ENCODE measurements around the gene ALG1. TPM values are rescaled to one million over a fixed set of nuclear protein-coding genes. Genes with fewer than 3 reads are reported as not detected.
"Not testable (repeated sequence)": the region's sequence is repeated elsewhere in the genome, so short reads cannot be mapped to it uniquely, and the experiment has no call there.

The ALG1 gene
- total and polyA plus RNA-seq, 2 experiments from 2014 or later = 45.5 to 63.6 TPM

DNA sequence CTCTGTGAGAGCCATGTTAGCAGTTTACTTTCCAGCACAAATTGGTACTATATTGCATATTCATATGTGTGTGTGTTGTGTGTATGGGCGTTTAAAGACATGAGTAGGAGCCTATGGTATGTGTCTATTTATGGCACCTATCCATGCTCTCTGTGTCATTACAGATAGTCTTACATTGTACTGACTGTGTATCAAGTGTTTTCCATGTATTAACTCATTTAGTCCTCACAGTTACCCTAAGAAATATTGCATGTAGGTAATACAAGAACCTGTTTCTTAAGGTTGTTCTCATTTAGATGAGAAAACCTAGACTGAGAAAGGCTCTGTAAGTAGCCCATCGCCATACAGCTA, 1.6 kb downstream of the ALG1 start:
- no peak overlapping the region for H2AFZ ChIP-seq
- H3K79me2 ChIP-seq = peaks cover 28% of the 10 kb centered on the region
- no peaks in the 10 kb centered on the region for H3K36me3 ChIP-seq (replicated peaks; ENCODE audit: insufficient read depth, low read depth)
- no peak overlapping the region for H3K27ac ChIP-seq
- peaks cover 7% of the 10 kb centered on the region for H3K4me1 ChIP-seq (ENCODE audit: insufficient read depth)
- peak overlapping the region; percentile 85 for H3K4me2 ChIP-seq
- DNase-seq (ENCODE audit: low spot score) = no peak
- H3K4me3 ChIP-seq = no peak overlapping the region
- no peaks in the 10 kb centered on the region for H4K20me1 ChIP-seq (ENCODE audit: insufficient read depth, poor library complexity, severe bottlenecking)
- no peaks in the 10 kb centered on the region for H3K9me3 ChIP-seq (ENCODE audit: low read depth)
- H3K27me3 ChIP-seq = no peaks in the 10 kb centered on the region
- 91% methylated on average over 2 of the region's 2 CpGs for WGBS (ENCODE audit: low lambda C conversion rate, missing lambda C conversion rate)
- TF ChIP-seq EZH2phosphoT487 (IDR thresholded peaks at IDR 0.05; ENCODE audit: low read depth, severe bottlenecking, unreplicated experiment) (no peak), EZH2 (IDR thresholded peaks at IDR 0.05; ENCODE audit: borderline replicate concordance) (no peak)
- TF ChIP-seq, protein P1, sequence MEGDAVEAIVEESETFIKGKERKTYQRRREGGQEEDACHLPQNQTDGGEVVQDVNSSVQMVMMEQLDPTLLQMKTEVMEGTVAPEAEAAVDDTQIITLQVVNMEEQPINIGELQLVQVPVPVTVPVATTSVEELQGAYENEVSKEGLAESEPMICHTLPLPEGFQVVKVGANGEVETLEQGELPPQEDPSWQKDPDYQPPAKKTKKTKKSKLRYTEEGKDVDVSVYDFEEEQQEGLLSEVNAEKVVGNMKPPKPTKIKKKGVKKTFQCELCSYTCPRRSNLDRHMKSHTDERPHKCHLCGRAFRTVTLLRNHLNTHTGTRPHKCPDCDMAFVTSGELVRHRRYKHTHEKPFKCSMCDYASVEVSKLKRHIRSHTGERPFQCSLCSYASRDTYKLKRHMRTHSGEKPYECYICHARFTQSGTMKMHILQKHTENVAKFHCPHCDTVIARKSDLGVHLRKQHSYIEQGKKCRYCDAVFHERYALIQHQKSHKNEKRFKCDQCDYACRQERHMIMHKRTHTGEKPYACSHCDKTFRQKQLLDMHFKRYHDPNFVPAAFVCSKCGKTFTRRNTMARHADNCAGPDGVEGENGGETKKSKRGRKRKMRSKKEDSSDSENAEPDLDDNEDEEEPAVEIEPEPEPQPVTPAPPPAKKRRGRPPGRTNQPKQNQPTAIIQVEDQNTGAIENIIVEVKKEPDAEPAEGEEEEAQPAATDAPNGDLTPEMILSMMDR (IDR thresholded peaks at IDR 0.05; ENCODE audit: poor library complexity) = no peak
- no peaks in the 10 kb centered on the region for H3K9me2 ChIP-seq (replicated peaks; ENCODE audit: insufficient read depth)

DNA sequence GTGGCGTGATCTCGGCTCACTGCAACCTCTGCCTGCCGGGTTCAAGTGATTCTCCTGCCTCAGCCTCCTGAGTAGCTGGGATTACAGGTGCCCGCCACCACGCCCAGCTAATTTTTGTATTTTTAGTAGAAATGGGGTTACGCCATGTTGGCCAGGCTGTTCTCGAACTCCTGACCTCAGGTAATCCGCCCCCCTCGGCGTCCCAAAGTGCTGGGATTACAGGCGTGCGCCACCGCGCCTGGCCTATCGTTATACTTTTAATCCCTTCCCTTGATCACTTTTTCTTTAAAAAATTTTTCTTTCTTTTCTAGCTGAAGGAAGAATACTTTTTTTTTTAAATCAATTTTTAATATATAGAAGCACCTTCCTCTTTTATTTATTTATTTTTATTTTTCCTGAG, 2.1 kb downstream of the ALG1 start:
- H4K20me1 ChIP-seq (ENCODE audit: insufficient read depth, poor library complexity, severe bottlenecking) = not testable (repeated sequence)

DNA sequence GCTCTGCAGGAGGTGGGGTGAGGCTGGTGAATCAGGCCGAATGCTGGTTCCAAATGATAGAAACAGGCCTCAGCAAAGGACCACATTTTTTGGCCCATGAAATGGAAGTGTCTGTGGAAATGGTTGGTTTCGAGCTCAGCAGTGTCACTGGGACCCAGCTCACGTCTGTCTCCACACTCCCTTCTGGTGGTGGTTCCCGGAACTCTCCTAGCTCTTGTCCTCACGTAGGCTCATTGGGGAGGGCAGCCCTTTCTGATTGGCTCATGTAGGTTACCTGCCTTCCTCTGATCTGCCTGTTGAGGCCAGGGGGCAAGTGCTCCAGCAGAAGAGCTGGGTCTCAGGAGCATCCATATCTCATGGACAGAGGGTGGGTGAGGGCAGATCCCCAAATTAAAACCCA, 4.0 kb downstream of the ALG1 start:
- Histone ChIP-seq H3K9me2 (replicated peaks; ENCODE audit: insufficient read depth) (no peaks in the 10 kb centered on the region), H3K36me3 (replicated peaks; ENCODE audit: insufficient read depth, low read depth) (no peaks in the 10 kb centered on the region), H3K4me2 (no peak overlapping the region), H2AFZ (no peak overlapping the region), H3K4me3 (no peak overlapping the region), H3K4me1 (ENCODE audit: insufficient read depth) (peaks cover 7% of the 10 kb centered on the region), H3K9me3 (ENCODE audit: low read depth) (no peaks in the 10 kb centered on the region), H3K27ac (no peak overlapping the region), H4K20me1 (ENCODE audit: insufficient read depth, poor library complexity, severe bottlenecking) (no peaks in the 10 kb centered on the region), H3K79me2 (peaks cover 28% of the 10 kb centered on the region), H3K27me3 (no peaks in the 10 kb centered on the region)
- WGBS (ENCODE audit: low lambda C conversion rate, missing lambda C conversion rate) = 87% methylated on average over 5 of the region's 5 CpGs
- DNase-seq (ENCODE audit: low spot score) = no peak
- TF ChIP-seq EZH2 (IDR thresholded peaks at IDR 0.05; ENCODE audit: borderline replicate concordance) (no peak), EZH2phosphoT487 (IDR thresholded peaks at IDR 0.05; ENCODE audit: low read depth, severe bottlenecking, unreplicated experiment) (no peak)
- TF ChIP-seq, protein P1 (IDR thresholded peaks at IDR 0.05; ENCODE audit: poor library complexity) = no peak

More for the DNA sequence above, 2.1 kb downstream of the ALG1 start:
- not testable (repeated sequence) for H3K4me1 ChIP-seq (ENCODE audit: insufficient read depth); H2AFZ ChIP-seq; H3K4me2 ChIP-seq; H3K27ac ChIP-seq; H3K9me2 ChIP-seq (replicated peaks; ENCODE audit: insufficient read depth); DNase-seq (ENCODE audit: low spot score); H3K36me3 ChIP-seq (replicated peaks; ENCODE audit: insufficient read depth, low read depth); H3K27me3 ChIP-seq; H3K4me3 ChIP-seq; H3K9me3 ChIP-seq (ENCODE audit: low read depth)
- WGBS (ENCODE audit: low lambda C conversion rate, missing lambda C conversion rate) = 87% methylated on average over 15 of the region's 15 CpGs
- H3K79me2 ChIP-seq = peaks cover 28% of the 10 kb centered on the region

DNA sequence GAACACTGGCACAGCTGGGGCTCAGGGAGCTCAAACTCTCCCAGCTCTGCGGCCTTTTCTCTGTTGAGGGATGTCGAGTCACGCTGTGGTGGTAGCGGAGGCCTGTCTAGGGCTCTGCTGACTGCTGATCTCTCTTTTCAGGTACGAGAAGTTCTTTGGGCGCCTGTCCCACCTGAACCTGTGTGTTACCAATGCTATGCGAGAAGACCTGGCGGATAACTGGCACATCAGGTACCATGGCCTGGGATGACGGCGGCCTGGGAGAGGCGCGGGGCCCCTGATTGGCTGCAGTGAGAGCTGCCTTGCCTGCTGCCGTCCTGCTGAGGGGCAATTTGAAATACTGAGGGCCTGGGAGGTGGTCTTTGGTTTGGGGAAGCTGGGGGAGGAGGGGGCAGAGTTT, 5.7 kb downstream of the ALG1 start:
- 96% methylated on average over 13 of the region's 13 CpGs for WGBS (ENCODE audit: low lambda C conversion rate, missing lambda C conversion rate)
- H3K4me1 ChIP-seq (ENCODE audit: insufficient read depth) = peaks cover 4% of the 10 kb centered on the region

More for the DNA sequence above, 5.7 kb downstream of the ALG1 start:
- Histone ChIP-seq H3K79me2 (peaks cover 28% of the 10 kb centered on the region), H2AFZ (no peak overlapping the region), H3K9me3 (ENCODE audit: low read depth) (no peaks in the 10 kb centered on the region), H3K27ac (no peak overlapping the region), H3K4me3 (no peak overlapping the region), H3K27me3 (no peaks in the 10 kb centered on the region), H4K20me1 (ENCODE audit: insufficient read depth, poor library complexity, severe bottlenecking) (no peaks in the 10 kb centered on the region), H3K36me3 (replicated peaks; ENCODE audit: insufficient read depth, low read depth) (no peaks in the 10 kb centered on the region), H3K4me2 (no peak overlapping the region), H3K9me2 (replicated peaks; ENCODE audit: insufficient read depth) (no peaks in the 10 kb centered on the region)
- no peak for TF ChIP-seq EZH2 (IDR thresholded peaks at IDR 0.05; ENCODE audit: borderline replicate concordance)
- TF ChIP-seq EZH2phosphoT487 (IDR thresholded peaks at IDR 0.05; ENCODE audit: low read depth, severe bottlenecking, unreplicated experiment) = no peak
- TF ChIP-seq, protein P1 (IDR thresholded peaks at IDR 0.05; ENCODE audit: poor library complexity) = no peak
- DNase-seq (ENCODE audit: low spot score) = no peak
